Endodermal cell (in vitro differentiated cells): Measurements from ENCODE around the gene SLC2A6. TPM values are rescaled to one million over a fixed set of nuclear protein-coding genes. Genes with fewer than 3 reads are reported as not detected.
A peak's percentile ranks its signal among the peaks of the same experiment; 100 is the strongest.

Experiments used
- DNase-seq: peaks from one replicate; pipeline ENCODE4 v3.0.0-alpha.2; 2017
- H3K27ac ChIP-seq: 2 replicates; pipeline ENCODE4 v1.5.1; 2013; ENCODE audit warnings: mild to moderate bottlenecking, low read depth, low read length, moderate library complexity
- H3K27me3 ChIP-seq: 2 replicates; pipeline ENCODE4 v1.6.1; 2013; ENCODE audit warnings: mild to moderate bottlenecking, low read length, moderate library complexity; ENCODE audit not compliant: insufficient read depth, control insufficient read depth, poor library complexity, severe bottlenecking
- H3K36me3 ChIP-seq: 2 replicates; pipeline ENCODE4 v1.7.0; 2013; ENCODE audit warnings: mild to moderate bottlenecking, low read length, moderate library complexity; ENCODE audit not compliant: control insufficient read depth, insufficient read depth
- H3K4me1 ChIP-seq: one replicate; pipeline ENCODE4 v1.7.0; 2013; ENCODE audit warnings: low read length; ENCODE audit not compliant: control insufficient read depth, insufficient read depth
- H3K4me3 ChIP-seq: 2 replicates; pipeline ENCODE4 v1.5.1; 2013; ENCODE audit warnings: mild to moderate bottlenecking, low read length, moderate library complexity
- H3K9ac ChIP-seq: 2 replicates; pipeline ENCODE4 v1.6.1; 2013; ENCODE audit warnings: mild to moderate bottlenecking, low read length, moderate library complexity; ENCODE audit not compliant: poor library complexity, severe bottlenecking; ENCODE audit errors: extremely low read depth
- H3K9me3 ChIP-seq: 2 replicates; pipeline ENCODE4 v1.6.1; 2013; ENCODE audit warnings: mild to moderate bottlenecking, low read length, moderate library complexity; ENCODE audit not compliant: control insufficient read depth
- H3K27ac Mint-ChIP-seq: 2 replicates; pipeline ENCODE4 v1.8.0; 2020; ENCODE audit warnings: mixed read lengths
- H3K27me3 Mint-ChIP-seq: 2 replicates; pipeline ENCODE4 v1.8.0; 2021; ENCODE audit warnings: mild to moderate bottlenecking, mixed read lengths; ENCODE audit not compliant: insufficient read depth
- H3K36me3 Mint-ChIP-seq: 2 replicates; pipeline ENCODE4 v1.8.0; 2020; ENCODE audit warnings: low read depth, mixed read lengths
- H3K4me1 Mint-ChIP-seq: 2 replicates; pipeline ENCODE4 v1.8.0; 2020; ENCODE audit warnings: mixed read lengths
- H3K4me3 Mint-ChIP-seq: 2 replicates; pipeline ENCODE4 v1.8.0; 2020; ENCODE audit warnings: mild to moderate bottlenecking, moderate library complexity, mixed read lengths
- H3K9me3 Mint-ChIP-seq: 2 replicates; pipeline ENCODE4 v1.8.0; 2020; ENCODE audit warnings: mild to moderate bottlenecking, mixed read lengths
- CTCF ChIP-seq: fragments of 200-600 bp; sonication (generic); conservative IDR thresholded peaks from 2 replicates; pipeline ENCODE4 v1.5.0; 2021; ENCODE audit warnings: antibody characterized with exemption, mild to moderate bottlenecking
- whole genome bisulfite sequencing, 2 experiments: methylation state at CpG; one replicate each; pipeline versions ENCODE4 v1.1.5 to v1.1.7; 2013; ENCODE audit warnings: missing lambda C conversion rate in 2 of 2, mixed read lengths in 1 of 2; ENCODE audit not compliant: insufficient coverage in 1 of 2, insufficient read length in 1 of 2; 5-methylcytosine and 5-hydroxymethylcytosine counted together
- total RNA-seq, 2 donors: library from RNA; stranded (reverse); fragmentation: NEBNext Ultra II Directional in 1 of 2; extraction: Animal tissue kit (Norgen Biotek cat#: 25700) in 1 of 2; gene quantifications; 2 replicates in 1 of 2; 3 replicates in 1 of 2; pipeline ENCODE4 v1.2.1, GENCODE V29; 2021

Gene SLC2A6
- total RNA-seq, 2 donors from 2014 or later, result 11.6 to 17.7 TPM

GRCh38 chr9:133472753-133473378 lies 6.0 kb downstream of the SLC2A6 start:
- Histone ChIP-seq H3K27ac (no peak overlapping the region), H3K9me3 (no peaks in the 10 kb centered on the region), H3K4me1 (peaks cover 2% of the 10 kb centered on the region), H3K27me3 (no peaks in the 10 kb centered on the region), H3K36me3 (peaks cover 6% of the 10 kb centered on the region), H3K9ac (no peak overlapping the region), H3K4me3 (no peak overlapping the region)
- 94 to 95% methylated on average over 12 to 19 of the region's 19 CpGs for WGBS, 2 experiments
- peak overlapping the region; percentile 44 for H3K27ac Mint-ChIP-seq
- peaks cover 3% of the 10 kb centered on the region for H3K4me1 Mint-ChIP-seq
- peaks cover 10% of the 10 kb centered on the region for H3K36me3 Mint-ChIP-seq
- DNase-seq, result no peak
- H3K9me3 Mint-ChIP-seq, result no peaks in the 10 kb centered on the region
- no peak for TF ChIP-seq CTCF
- H3K27me3 Mint-ChIP-seq, result no peaks in the 10 kb centered on the region
- no peak overlapping the region for H3K4me3 Mint-ChIP-seq

GRCh38 chr9:133472277-133472645 lies 6.6 kb downstream of the SLC2A6 start:
- Mint-ChIP-seq H3K27me3 (no peaks in the 10 kb centered on the region), H3K27ac (no peak overlapping the region), H3K4me3 (no peak overlapping the region), H3K4me1 (no peaks in the 10 kb centered on the region), H3K9me3 (no peaks in the 10 kb centered on the region), H3K36me3 (peaks cover 10% of the 10 kb centered on the region)
- TF ChIP-seq CTCF, result no peak
- DNase-seq, result no peak
- peaks cover 6% of the 10 kb centered on the region for H3K36me3 ChIP-seq
- no peaks in the 10 kb centered on the region for H3K27me3 ChIP-seq
- H3K4me3 ChIP-seq, result no peak overlapping the region
- H3K9me3 ChIP-seq, result no peaks in the 10 kb centered on the region
- H3K27ac ChIP-seq, result no peak overlapping the region
- no peaks in the 10 kb centered on the region for H3K4me1 ChIP-seq
- H3K9ac ChIP-seq, result no peak overlapping the region
- WGBS, 2 experiments, result 93 to 100% methylated on average over 4 to 11 of the region's 11 CpGs

- 93 to 95% methylated on average over 25 to 27 of the region's 27 CpGs for WGBS, 2 experiments
- H3K27me3 ChIP-seq, result no peaks in the 10 kb centered on the region
- no peak overlapping the region for H3K27ac Mint-ChIP-seq
- H3K27me3 Mint-ChIP-seq, result no peaks in the 10 kb centered on the region
- H3K9ac ChIP-seq, result no peak overlapping the region
- H3K36me3 Mint-ChIP-seq, result peaks cover 10% of the 10 kb centered on the region
- no peaks in the 10 kb centered on the region for H3K9me3 ChIP-seq
- no peaks in the 10 kb centered on the region for H3K4me1 Mint-ChIP-seq
- no peak for TF ChIP-seq CTCF
- no peaks in the 10 kb centered on the region for H3K4me1 ChIP-seq
- DNase-seq, result no peak
- H3K4me3 Mint-ChIP-seq, result no peak overlapping the region
- H3K4me3 ChIP-seq, result no peak overlapping the region
- H3K9me3 Mint-ChIP-seq, result no peaks in the 10 kb centered on the region
- peaks cover 11% of the 10 kb centered on the region for H3K36me3 ChIP-seq
- peak overlapping the region; percentile 49 for H3K27ac ChIP-seq
Observed at GRCh38 chr9:133471551-133472276, 7.2 kb downstream of the SLC2A6 start.
